GM12872 (cell line): ENCODE results near the gene MEAF6.

Experiments used
- CTCF ChIP-seq: IDR thresholded peaks from 3 replicates; pipeline ENCODE4 v1.5.1; 2011; ENCODE audit warnings: low read depth, mild to moderate bottlenecking, low read length, moderate library complexity; ENCODE audit not compliant: insufficient read depth

Gene MEAF6

GRCh38 chr1:37482796-37483744 is 31.5 kb downstream of the MEAF6 start:
- no peak for TF ChIP-seq CTCF

DNA sequence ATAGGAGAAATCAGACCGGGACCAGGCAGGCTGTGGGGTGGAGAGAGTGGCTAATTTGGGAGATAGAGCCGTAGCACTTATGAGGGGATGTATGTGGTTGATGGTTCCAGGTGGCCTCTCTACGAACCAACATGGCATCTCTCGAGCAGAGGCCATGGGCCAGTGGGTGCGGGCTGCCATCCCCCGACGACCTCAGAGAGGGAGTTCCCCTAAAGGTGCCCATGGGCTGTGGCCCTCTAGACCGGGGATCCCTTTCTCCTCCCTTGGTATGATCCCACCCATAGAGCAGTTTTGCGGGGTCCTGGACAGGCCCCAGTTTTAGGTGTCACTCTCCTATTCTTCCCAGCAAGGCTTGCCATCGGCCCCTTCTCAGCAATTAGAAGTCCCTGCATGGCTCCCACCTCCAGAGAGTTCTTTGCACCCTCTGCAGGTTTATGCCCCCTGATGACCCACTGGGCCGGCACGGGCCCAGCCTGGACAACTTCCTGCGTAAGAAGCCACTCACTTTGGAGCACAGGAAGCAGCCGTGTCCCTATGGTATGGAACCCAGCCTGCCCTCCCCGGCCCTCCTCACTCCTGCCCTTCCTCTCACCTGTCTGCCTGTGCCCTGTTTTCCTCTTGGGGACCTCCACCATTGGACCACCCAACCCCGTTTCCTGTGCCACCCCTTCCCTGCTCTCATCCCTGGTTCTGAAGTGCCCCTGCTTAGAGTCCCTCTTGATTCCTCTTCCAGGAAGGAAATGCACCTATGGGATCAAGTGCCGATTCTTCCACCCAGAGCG is 32.4 kb downstream of the MEAF6 start:
- TF ChIP-seq CTCF: no peak

DNA sequence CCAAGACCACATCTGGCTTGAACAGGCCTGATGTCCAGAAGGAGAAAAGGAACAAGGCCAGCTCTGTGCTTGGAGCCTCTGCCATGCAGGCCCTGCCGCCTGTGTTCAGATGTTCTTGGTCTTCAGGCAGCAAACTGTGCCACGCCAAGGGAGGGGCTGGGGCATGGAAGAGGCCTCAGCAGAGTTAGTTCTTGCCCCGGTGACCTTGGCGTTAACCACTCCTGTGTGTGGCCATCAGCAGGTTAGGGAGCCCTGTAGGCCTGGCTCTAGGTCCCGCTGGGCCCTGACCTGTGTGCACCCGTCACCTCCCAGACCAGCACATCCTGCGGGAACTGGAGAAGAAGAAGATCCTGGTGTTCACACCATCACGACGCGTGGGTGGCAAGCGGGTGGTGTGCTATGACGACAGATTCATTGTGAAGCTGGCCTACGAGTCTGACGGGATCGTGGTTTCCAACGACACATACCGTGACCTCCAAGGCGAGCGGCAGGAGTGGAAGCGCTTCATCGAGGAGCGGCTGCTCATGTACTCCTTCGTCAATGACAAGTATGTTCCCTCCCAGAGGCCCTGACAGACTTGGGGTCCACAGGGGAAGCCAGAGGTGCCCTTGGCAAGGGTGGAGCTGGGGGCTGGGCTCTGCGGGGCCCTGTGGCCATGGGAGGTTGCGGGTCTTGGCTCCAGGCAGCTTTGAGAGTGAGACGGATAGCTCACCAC is 33.1 kb downstream of the MEAF6 start:
- no peak for TF ChIP-seq CTCF

DNA sequence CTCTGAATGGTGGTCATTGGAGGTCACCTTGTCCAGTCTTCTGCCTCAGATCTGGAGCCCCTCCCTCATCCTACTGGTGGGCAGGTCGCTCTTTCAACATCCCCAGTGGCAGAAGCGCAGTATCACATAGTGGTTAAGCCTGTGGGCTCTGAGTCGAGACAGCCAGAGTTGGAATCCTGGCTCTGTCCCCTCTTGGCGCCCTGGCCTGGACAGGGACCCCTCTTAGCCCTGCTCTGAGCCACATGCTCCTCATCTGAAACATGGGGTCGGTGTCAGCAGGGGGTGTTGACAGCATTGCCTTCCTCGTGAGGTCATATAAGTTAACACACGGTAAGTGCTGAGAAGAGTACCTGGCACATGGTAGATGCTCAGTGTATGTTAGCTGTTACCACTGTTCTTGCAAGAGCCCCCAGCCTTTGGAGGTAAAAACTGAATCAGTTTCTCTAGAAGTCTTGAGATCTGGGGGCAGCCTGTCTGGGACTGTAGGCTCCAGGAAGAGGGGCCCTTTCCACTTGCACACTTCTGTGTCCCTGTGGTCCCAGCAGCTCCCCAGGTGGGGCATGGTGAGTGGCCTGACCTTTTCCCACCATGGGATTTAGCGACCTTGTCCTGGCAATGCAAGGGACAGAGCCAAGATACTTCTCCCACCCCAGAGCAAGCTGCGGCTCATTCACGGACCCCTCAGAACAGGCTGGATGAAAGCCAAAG is 33.8 kb downstream of the MEAF6 start:
- no peak for TF ChIP-seq CTCF

DNA sequence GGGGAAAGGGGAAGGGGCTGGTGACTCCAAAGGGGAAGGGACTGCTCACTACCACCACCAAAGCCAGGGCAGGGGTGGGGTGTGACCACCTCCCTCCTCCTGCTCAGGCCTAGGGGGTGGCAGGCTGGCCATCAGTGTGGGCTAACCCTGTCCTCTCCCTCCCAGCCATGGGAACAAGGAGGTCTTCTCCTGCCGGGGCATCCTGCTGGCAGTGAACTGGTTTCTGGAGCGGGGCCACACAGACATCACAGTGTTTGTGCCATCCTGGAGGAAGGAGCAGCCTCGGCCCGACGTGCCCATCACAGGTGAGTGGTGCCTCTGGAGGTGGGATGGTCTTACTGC is 34.5 kb downstream of the MEAF6 start:
- TF ChIP-seq CTCF: no peak

DNA sequence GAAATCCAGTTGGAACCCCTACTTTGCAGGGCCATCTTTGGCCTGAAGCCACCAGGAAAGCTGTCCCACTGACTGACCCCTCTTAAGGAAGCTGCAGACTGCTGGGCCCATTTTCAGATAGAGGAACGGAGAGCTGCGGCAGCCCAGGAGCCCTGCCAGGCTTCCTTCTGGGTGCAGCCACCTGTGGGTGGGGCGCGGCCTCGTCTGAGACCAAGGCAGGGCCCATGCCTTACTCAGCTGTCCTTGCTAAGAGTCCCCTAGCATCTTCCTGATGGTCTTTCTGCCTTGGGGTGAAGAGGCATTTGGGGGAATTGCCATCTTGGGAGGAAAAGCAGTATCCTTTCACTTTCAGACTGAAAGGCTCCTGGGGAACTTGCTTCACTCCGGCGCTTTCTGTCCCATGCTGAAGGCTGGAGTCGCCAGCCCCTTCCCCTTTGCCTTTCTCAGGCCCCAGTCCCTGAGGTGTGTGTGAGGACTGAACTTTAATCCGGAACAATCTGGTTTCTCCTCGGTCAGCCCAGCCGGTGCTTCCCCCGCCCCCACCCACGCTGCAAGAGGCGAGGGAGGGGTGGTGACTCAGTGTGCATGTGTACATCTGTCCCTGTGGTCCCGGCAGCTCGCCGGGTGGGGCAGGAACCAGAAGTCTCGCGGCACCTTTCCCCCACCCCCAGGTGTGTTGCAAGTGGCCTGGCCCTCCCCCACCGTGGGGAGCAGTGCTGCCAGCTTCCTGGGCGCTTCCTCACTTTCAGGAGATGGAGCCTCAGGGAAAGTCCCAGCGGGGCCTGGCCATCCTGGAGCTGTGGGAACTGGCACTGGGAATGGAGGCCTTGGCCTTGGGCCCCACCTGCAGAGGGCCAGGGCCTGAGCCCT is 35.1 kb downstream of the MEAF6 start:
- no peak for TF ChIP-seq CTCF
